ENCODE measurements around the gene TAF5L.
"Not testable (repeated sequence)": the region's sequence is repeated elsewhere in the genome, so short reads cannot be mapped to it uniquely, and the experiment has no call there.

TAF5L gene

DNA sequence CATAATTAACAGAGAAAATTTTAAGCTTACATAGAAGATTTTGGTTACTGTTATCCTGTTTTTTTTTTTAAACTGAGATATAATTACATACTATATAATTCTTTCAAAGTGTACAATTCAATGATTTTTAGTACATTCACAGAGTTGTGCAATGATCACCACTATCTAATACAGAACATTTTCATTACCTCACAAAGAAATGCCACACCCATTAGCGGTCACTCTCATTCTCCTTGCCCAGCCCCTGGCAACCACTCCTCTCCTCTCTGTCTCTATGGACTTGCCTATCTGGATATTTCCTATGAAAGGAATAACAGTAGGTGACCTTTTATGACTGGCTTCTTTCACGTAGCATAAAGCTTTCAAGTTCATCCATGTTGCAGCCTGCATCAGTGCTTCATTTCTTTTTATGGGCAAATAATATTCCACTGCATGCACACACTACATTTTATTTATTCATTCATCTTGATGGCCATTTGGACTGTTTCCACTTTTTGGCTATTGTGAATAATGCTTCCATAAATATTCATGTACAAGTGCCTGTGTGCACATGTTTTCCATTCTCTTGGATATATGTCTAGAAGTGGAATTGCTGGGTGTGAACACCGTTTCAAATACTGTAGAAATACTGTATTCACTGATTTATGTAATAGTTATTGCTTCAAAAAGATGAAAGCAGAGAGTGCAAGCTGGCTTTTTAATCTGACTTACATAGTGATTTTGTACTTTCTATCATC, 26.5 kb downstream of the TAF5L start:
- DNase-seq, result no peak

DNA sequence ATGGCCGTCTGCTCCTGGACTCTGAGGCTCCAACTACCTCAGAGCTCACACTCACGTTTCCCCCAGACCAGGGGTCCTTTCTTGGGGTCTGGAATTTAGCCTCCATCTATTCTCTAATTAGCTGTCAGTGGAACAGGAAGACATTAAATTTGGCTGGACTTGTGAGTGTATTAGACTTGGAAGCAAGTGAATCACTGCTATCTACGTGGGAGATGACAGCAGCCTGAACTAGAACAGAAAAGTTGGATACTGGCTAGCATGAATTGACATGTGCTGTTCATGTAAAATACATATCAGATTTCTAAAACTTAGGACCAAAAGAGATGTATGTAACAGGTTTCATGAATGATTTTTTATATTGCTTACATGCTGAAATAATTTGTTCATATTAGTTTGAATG, 28.0 kb downstream of the TAF5L start:
- no peak for DNase-seq

DNA sequence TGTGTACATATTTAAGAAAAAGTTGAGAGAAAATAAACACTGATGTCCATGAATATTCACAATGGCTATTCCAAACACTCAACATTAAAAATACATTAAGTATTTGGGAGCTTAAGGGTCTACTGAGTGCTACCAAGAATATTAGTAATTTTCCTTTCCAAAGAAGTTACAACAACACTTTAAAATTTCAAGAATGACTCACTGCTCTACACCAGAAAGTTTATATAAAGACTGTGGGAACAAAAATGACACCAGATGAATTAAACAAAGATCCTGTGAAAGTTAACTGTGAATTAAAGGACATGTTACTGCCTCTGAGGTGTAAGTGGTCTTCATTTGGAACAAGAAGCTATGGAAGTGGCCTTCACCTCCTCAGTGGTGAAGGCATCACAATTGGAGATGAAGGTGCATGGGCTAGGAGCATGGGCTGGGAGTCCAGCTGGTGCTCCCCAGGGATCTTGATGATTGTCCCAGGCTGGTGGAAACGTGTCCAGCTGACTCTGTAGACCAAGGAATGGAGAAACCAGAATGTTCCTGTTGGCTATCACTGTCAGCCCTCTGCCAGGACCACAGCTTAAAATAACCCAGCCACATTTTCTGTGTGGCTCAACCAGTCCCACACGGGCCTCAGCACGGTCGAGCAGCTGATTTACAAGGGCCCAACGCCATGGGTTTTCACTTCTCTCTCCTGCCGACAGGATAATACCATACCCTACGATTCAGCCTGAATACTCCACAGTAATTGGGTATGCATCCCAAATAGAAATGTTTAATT, 28.8 kb downstream of the TAF5L start:
- no peak for DNase-seq

DNA sequence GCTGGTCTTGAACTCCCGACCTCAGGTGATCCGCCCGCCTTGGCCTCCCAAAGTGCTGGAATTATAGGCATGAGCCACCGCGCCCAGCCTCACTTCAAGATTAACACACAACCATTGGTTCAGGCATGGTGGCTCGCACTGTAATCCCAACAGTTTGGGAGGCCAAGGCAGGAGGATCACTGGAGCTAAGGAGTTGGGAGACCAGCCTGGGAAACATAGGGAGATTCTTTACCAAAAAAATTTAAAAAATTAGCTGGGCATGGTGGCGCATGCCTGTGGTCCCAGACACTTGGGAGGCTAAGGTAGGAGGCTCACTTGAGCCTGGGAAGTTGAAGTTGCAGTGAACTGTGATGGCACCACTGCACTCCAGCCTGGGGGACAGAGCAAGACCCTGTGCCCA, 30.0 kb downstream of the TAF5L start:
- DNase-seq, result not testable (repeated sequence)

DNA sequence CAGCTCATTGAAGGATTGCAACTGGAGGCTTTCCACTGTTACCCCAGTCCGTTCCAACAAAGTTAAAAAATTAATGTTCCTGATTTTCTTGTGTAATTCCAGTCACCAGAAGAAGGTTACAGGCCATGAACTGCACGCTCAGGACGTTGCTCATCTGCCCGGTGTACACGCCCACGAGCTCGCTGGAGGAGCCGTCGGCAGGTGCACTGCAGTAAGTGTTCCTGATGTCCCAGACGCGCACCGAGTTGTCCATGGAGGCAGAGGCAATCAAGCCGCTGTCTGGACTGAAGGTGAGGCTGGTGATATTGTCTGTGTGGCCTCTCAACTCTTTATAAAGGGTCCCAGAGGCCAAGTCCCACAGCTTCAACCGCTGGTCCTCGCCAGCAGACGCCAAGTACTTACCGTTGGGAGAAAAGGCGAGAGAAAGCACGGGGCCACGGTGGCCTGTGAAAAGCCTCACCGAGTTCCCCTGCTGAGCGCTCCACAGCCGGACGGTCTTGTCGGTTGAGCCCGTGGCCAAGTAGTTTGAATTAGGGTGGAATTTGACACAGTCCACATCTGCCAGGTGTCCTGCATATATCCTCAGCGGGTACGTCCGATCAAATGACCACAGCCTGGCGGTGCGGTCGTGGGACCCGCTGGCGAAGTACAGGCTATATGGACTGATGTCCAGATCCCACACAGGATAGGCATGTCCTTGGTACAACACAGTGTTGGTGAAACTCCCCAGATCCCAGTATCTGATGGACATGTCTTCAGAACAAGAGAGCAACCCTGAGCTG, 31.5 kb downstream of the TAF5L start:
- no peak for DNase-seq

DNA sequence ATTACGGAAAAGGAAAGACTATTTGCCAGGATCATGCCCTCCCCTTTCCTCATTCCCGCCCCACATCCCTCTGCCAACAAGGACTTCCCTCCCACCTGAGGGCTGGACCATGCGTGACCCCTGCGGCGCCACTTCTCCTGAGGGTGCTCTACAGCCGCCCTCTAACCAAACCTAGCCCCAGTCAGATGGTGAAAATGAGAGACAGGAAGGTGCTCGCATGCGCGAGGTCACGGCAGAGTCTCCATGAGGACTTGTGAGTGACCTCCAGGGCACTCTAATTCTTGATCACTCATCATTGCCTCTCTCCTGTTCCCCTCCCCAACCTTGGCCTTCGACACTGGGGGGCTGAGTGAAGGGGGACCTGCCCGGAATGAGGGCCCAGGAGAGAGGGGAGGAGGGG, 32.1 kb downstream of the TAF5L start:
- DNase-seq, result no peak

DNA sequence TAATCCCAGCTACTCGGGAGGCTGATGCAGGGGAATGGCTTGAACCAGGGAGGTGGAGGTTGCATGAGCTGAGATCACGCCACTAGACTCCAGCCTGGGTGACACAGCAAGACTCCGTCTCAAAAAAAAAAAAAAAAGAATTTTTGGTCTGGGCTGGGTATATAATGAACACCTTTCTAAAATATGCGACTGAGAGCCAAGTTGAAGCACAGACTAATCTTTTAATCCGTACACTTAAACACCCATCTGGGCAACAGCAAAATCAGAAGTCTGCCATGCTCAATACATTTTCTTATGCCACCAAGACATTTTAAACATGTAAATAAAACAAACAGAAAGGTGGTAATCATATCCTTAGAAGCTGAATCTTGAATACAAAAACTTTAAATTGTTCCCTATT, 35.8 kb downstream of the TAF5L start:
- no peak for DNase-seq

DNA sequence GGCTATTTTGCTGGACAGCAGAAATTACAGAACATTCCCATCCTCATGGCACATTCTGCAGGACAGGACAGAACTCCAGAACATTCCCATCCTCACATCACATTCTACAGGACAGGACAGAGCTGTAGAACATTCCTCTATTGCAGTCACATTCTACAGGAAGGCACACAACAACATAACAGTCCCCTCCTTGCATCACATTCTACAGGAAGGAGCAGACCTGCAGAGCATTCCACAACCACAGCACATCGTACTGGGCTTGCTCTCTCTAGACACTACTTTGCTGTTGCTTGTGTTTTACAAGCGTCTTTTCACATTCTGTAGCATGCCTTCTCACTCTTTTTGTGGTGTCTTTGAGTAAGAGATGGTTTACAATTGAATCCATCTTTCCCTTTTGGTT, 40.6 kb downstream of the TAF5L start:
- DNase-seq, result no peak

DNA sequence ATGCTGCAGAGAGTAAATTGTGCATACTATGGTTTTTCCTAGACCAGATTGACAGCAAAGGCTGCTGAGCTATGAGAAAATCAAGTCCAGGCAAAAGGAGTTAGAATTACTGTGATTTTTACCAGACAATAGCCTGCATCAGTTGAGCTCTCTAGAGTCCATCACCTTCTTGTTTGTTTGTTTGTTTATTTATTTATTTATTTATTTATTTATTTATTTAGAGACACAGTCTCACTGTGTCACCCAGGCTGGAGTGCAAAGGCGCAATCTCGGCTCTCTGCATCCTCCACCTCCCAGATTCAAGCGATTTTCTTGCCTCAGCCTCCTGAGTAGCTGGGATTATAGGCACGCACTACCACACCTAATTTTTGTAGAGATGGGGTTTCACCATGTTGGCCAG, 43.2 kb downstream of the TAF5L start:
- no peak for DNase-seq

DNA sequence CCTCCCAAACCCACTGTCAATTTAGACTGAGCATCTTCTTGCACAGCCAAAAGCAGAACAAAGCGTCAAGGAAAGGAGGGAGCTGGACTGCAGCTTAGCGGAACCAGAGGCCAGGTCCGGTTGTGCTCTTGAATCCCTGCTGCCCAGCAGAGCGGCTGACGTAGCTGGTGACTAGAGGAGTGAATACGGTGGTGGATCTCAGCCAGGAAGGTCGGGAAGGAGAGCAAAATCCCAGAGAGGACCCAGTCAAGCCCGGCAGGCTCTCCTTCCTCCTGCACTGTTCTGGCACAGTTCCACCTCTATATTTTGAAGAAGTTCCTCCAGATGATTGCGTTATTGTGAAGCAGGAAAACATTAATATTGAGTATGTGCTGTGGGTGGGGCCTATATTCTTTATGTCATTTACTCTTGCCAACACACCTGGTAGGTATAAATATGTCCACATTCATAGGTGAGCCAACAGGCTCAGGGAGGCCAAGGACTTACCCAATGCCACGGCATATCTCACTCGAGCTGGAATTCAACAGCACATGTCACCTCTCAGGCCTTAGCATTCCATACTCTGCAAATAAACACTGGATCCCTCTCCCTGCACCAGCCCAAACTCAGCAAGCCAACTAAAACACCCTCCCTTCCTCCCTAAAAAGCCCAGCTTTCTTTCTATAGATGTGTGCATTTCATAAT, 43.8 kb downstream of the TAF5L start:
- peak; percentile 37 for DNase-seq

DNA sequence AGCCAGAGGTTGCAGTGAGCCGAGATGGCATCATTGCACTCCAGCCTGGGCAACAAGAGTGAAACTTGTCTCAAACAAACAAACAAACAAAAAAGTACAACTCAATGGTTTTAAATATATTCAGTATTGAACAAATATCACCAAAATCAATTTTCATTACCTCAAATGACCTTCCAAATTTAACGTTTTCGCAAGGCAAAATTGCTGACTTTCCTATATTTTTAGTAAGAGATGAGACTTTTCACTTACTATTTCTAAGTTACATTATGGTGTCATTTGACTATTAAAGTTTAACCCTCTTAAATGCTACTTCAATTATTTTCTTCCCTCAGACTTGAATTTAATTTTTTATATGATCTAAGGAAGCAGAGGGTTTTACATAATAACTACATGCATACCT, 44.4 kb downstream of the TAF5L start:
- DNase-seq, result no peak

DNA sequence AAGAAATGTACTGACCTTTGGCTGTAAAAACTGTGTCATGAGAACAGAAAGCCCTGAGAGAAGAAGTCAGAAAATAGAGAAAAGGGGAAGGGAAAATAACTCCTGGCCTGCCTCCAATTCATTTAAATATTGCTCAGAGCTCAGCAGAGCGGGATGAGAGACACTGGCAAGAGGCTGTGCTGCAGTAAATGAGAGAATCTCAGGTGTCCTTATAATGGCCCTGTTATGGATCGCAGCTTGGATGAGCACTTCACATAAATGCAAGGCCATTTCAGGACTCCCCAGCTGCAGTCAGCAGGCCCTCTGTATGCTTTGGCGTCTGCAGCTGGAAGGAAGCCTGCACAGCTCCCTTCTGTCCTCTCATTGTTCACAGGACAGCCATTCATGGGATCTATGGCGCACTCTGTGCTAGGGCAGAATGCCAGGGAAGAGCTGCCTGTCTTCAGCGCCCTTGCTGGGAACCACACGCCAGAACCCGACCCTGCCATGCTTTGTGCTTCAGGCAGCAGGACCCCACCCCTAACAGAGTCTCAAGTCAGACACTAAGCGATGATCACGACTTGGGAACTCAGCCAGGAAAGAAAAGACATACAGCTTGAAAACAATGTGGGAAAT, 46.8 kb downstream of the TAF5L start:
- peak; percentile 94 for DNase-seq

DNA sequence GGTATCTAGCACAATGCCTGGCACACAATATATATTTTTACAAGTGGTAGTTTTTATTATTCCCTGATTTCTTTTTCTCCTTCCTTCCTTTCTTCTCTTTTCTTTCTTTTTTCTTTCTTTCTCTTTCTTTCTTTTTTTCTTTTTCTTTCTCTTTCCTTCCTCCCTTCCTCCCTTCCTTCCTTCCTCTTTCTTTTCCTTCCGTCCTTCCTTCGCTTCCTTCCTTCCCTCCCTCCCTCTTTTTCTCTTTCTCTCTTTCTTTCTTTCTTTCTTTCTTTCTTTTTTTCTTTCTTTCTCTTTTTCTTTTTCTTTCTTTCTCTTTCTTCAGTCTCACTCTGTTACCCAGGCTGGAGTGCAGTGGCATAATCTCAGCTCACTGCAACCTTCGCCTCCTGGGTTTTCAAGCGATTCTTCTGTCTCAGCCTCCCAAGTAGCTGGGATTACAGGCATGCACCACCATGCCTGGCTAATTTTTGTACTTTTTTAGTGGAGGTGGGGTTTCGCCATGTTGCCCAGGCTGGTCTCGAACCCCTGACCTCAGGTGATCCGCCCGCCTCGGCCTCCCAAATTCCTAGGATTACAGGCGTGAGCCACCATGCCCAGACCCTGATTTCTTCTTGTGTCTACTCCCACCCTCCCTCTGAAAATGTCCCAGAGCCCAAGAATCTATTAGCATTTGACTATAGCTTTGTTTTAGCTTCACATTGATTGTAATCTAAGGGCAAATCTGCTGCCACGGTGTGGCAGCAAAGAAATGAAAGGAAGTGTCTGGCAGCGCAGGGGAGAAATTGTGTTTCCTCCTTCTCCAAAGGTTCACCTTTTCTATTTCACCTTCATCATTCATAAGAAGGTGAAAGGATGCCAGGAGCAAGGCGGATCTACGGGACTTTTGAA, 47.5 kb downstream of the TAF5L start:
- DNase-seq, result no peak

DNA sequence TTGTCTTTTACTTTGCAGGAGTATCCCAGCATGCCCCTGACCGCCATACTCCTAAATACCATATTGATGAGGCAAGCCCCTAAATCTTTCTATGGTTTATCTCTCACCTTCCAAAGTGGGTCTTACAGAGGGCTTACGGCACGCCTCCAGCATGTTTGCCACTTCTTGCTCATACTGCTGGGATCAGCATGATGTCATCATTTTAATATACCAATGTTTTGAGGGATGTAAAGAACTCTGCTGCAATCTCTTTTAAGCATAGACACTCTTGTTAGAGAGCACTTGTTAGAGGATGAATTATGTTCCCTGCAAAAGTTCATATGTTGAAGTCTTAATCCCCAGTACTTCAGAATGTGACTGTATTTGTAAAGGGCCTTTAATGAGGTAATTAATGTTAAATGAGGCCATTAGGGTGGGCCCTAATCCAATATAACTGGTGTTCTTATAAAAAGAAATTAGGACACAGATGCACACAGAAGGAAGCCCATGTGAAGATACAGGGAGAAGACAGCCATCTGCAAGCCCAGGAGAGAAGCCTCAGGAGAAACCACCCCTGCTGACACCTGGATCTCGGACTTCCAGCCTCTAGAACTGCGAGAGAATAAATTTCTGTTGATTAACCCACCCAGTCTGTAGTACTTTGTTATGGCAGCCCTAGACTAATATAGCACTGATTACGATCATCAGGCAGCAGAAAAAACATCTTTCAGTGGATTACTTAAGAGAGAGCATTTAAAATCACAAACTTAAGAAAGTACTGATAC, 51.1 kb downstream of the TAF5L start:
- no peak for DNase-seq

DNA sequence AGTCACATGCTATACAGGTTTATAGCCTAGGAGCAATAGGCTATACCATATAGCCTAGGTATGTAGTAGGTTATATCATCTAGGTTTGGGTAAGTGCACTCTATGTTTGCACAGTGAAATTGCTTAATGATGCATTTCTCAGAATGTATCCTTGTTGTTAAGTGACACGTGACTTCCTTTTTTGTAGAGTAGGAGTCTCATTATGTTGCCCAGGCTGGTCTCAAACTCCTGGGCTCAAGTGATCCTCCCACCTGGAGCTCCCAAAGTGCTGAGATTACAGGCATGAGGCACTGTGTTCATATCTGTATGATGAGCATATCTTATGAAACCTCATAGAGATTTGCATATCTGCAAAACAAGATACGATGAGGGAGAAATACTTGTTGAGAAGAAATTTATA, 53.6 kb downstream of the TAF5L start:
- DNase-seq, result no peak

DNA sequence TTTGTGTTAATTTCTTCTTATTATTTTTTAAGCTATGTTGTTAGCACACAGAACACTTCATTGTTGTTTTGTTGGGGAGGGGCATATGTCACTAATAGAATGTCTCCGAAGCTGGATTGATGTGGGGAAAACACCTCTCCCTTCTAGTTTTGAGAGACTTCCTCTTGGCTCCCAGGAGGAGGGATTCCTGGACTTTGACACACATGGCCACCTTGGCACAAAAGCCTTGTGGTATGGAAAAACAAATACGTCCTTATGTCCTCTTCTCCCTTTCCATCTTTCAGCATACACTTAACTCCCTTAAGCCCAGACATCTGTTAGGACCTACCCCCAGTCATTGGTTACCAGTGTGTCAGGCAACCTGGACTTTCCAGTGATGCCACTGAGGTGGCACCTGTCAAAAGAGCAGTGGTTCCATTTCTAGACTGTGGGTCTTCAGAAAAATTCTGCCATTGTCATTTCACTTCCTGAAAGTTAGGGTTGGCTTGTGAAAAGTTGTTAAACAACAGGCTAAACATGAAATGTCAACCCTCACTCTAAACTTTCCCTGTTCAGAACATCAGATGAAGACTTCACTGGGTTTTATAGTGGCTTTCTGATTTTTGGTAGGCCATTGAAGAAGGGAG, 54.9 kb downstream of the TAF5L start:
- DNase-seq, result no peak

DNA sequence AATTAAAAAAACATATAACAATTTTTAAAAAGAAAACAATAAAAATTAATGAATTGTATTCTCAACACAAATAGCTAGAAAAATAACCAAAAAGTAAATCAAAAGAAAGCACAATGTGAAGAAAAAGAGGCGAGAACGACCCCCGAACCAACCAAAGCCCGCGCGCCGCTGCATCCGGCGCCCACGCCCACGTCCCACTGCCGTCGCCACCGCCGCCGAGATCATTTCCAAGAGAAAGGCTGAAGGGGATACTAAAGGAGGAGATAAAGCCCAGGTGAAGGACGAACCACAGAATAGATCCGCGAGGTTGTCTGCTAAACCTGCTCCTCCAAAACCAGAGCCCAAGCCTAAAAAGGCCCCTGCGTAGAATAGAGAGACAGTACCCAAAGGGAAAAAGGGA, 55.6 kb downstream of the TAF5L start:
- DNase-seq, result no peak

DNA sequence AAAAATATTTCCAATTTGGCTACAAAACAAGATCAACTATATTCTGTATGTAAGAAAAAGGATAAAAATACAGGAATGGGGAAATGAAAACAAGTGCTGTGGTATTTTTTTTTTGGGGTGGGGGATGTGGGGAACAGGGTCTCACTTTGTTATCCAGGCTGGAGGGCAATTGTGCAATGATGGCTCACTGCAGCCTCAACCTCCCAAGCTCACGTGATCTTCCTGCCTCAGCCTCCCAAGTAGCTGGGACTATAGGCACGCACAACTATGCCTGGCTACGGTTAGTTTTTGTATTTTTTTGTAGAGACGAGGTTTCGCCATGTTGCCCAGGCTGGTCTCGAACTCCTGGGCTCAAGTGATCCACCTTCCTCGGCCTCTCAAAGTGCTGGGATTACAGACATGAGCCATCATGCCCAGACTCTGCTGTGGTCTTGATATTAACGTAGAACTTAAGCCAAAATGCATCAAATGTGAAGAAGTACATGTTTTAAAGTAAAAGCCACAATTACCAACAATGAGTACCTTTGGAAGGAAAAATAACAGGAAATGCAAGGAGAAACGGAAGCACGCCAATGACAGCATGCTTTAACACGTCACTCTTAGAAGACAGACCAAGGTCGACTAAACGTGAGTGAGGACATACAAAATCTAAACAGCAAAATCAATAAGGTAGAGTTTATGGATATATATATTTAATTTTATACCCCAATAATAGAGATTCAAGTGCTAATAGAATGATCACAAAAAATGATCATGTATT, 58.6 kb downstream of the TAF5L start:
- DNase-seq, result no peak

DNA sequence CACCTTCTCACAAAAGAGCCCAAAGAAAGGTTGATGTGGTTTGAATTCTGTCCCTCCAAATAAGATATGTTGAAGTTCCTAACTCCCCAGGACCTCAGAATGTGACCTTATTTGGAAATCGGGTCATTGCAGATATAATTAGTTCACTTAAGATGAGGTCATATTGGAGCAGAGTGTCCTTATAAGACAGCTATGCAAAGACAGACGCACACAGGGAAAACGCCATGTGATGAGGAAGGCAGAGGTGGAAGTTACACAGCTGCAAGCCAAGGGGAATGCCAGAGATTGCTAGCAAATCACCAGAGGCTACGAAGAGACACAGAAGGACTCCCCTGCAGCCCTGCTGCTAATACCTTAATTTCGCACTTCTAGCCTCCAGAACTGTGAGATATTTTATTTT, 62.2 kb downstream of the TAF5L start:
- no peak for DNase-seq

DNA sequence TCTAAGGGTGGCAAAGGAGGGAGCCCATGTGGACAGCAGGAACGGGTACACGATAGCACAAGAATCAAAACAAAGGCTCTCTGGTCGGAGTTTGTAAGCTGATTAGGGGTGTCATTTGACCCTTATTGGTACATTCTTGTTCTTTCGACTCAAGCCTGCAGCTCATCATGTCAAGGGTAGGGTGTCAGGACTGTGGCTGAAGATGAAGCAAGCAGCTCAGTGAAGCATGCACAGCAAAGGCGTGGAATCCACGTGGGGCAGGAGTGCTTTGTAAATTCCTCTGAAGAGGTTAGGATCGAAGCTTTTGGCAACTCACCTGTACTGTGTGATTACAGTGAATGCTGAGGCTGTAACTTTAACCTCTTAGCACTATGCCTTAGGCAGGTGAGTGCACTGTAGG, 62.7 kb downstream of the TAF5L start:
- DNase-seq, result no peak

Measured in NCI-H1092 treated with DMSO at 0.1 percent for 48 hours (cell line).